H9 (cell line): ENCODE data around the gene ADRM1. TPM values are rescaled to one million over a fixed set of nuclear protein-coding genes. Genes with fewer than 3 reads are reported as not detected.

ENCODE experiments used
- DNase-seq: peaks from one replicate; pipeline ENCODE4 v3.0.0-alpha.2; 2017
- H2AFZ ChIP-seq: one replicate; pipeline ENCODE4 v1.6.1; 2013; ENCODE audit warnings: mild to moderate bottlenecking, low read length, control low read depth, moderate library complexity
- H2AK5ac ChIP-seq: 2 replicates; pipeline ENCODE4 v1.6.1; 2013; ENCODE audit warnings: low read length, control low read depth, mixed read lengths; ENCODE audit not compliant: insufficient read length
- H2BK120ac ChIP-seq: one replicate; pipeline ENCODE4 v1.6.1; 2013; ENCODE audit warnings: low read depth, mild to moderate bottlenecking, low read length, control low read depth, inconsistent platforms; ENCODE audit not compliant: poor library complexity, severe bottlenecking
- H2BK12ac ChIP-seq: 2 replicates; pipeline ENCODE4 v1.6.1; 2013; ENCODE audit warnings: low read length, control low read depth, mixed read lengths, low read depth; ENCODE audit not compliant: insufficient read length
- H2BK15ac ChIP-seq: 2 replicates; pipeline ENCODE4 v1.6.1; 2013; ENCODE audit warnings: low read depth, low read length, control low read depth
- H2BK20ac ChIP-seq: one replicate; pipeline ENCODE4 v1.6.1; 2013; ENCODE audit warnings: low read depth, mild to moderate bottlenecking, low read length, control low read depth, inconsistent platforms; ENCODE audit not compliant: poor library complexity, severe bottlenecking
- H2BK5ac ChIP-seq: 2 replicates; pipeline ENCODE4 v1.6.1; 2013; ENCODE audit warnings: low read length, control low read depth, mixed read lengths; ENCODE audit not compliant: insufficient read length
- H3K14ac ChIP-seq: 2 replicates; pipeline ENCODE4 v1.6.1; 2013; ENCODE audit warnings: low read length, control low read depth; ENCODE audit not compliant: insufficient read depth
- H3K18ac ChIP-seq: 2 replicates; pipeline ENCODE4 v1.6.1; 2013; ENCODE audit warnings: low read depth, mild to moderate bottlenecking, mixed read lengths, low read length, control low read depth; ENCODE audit not compliant: insufficient read length
- H3K23ac ChIP-seq: 2 replicates; pipeline ENCODE4 v1.6.1; 2013; ENCODE audit warnings: low read length, control low read depth, mixed read lengths, low read depth; ENCODE audit not compliant: insufficient read length
- H3K23me2 ChIP-seq: 2 replicates; pipeline ENCODE4 v1.6.1; 2013; ENCODE audit warnings: low read depth, mild to moderate bottlenecking, mixed read lengths, low read length, control low read depth; ENCODE audit not compliant: insufficient read length, poor library complexity, severe bottlenecking
- H3K27ac ChIP-seq: 2 replicates; pipeline ENCODE4 v1.5.1; 2013; ENCODE audit warnings: low read length, control low read depth, mixed read lengths, low read depth; ENCODE audit not compliant: insufficient read length
- H3K27me3 ChIP-seq: 2 replicates; pipeline ENCODE4 v1.6.1; 2013; ENCODE audit warnings: low read length, control low read depth, inconsistent platforms; ENCODE audit not compliant: insufficient read depth
- H3K4ac ChIP-seq: 2 replicates; pipeline ENCODE4 v1.6.1; 2013; ENCODE audit warnings: low read depth, mild to moderate bottlenecking, control low read depth, inconsistent platforms, low read length, moderate library complexity
- H3K4me1 ChIP-seq: 2 replicates; pipeline ENCODE4 v1.6.1; 2013; ENCODE audit warnings: low read length, control low read depth, inconsistent platforms; ENCODE audit not compliant: insufficient read depth
- H3K4me2 ChIP-seq: 2 replicates; pipeline ENCODE4 v1.6.1; 2013; ENCODE audit warnings: low read length, control low read depth, mixed read lengths; ENCODE audit not compliant: insufficient read length, insufficient read depth
- H3K56ac ChIP-seq: 2 replicates; pipeline ENCODE4 v1.6.1; 2013; ENCODE audit warnings: low read depth, mild to moderate bottlenecking, mixed read lengths, low read length, control low read depth; ENCODE audit not compliant: insufficient read length
- H3K79me1 ChIP-seq: 2 replicates; pipeline ENCODE4 v1.6.1; 2013; ENCODE audit warnings: low read depth, mild to moderate bottlenecking, moderate library complexity, low read length, control low read depth, inconsistent platforms; ENCODE audit not compliant: insufficient read depth, poor library complexity, severe bottlenecking
- H3K79me2 ChIP-seq: 2 replicates; pipeline ENCODE4 v1.6.1; 2013; ENCODE audit warnings: low read length, control low read depth, inconsistent platforms; ENCODE audit not compliant: insufficient read depth
- H3K9ac ChIP-seq: 2 replicates; pipeline ENCODE4 v1.6.1; 2013; ENCODE audit warnings: low read length, control low read depth, mixed read lengths; ENCODE audit not compliant: insufficient read length; ENCODE audit errors: extremely low read depth
- H3K9me3 ChIP-seq: one replicate; pipeline ENCODE4 v1.6.1; 2013; ENCODE audit warnings: low read depth, low read length, inconsistent platforms; ENCODE audit not compliant: control insufficient read depth
- H3T11ph ChIP-seq: one replicate; pipeline ENCODE4 v1.6.1; 2013; ENCODE audit warnings: mild to moderate bottlenecking, low read length, control low read depth, inconsistent platforms
- H4K20me1 ChIP-seq: one replicate; pipeline ENCODE4 v1.6.1; 2013; ENCODE audit not compliant: control insufficient read depth, insufficient read length, insufficient read depth
- H4K5ac ChIP-seq: 2 replicates; pipeline ENCODE4 v1.6.1; 2013; ENCODE audit warnings: low read depth, mild to moderate bottlenecking, mixed read lengths, low read length, control low read depth; ENCODE audit not compliant: insufficient read length
- H4K8ac ChIP-seq: replicated peaks from 2 replicates; pipeline ENCODE4 v1.6.1; 2013; ENCODE audit warnings: low read length, control low read depth, mixed read lengths, low read depth; ENCODE audit not compliant: insufficient read length
- H4K91ac ChIP-seq: 2 replicates; pipeline ENCODE4 v1.6.1; 2013; ENCODE audit warnings: low read depth, mild to moderate bottlenecking, moderate library complexity, mixed read lengths, low read length, control low read depth; ENCODE audit not compliant: insufficient read length
- H3K27ac Mint-ChIP-seq, 3 experiments: 2 replicates in 2 of 3; 3 replicates in 1 of 3; pipeline ENCODE4 v1.8.0; 2020 to 2021; ENCODE audit warnings: mixed read lengths in 3 of 3, mild to moderate bottlenecking in 1 of 3, moderate library complexity in 1 of 3
- H3K27me3 Mint-ChIP-seq: 2 replicates; pipeline ENCODE4 v1.8.0; 2021; ENCODE audit warnings: low read depth, mild to moderate bottlenecking, moderate library complexity, mixed read lengths
- H3K36me3 Mint-ChIP-seq, 3 experiments: 2 replicates in 2 of 3; 3 replicates in 1 of 3; pipeline ENCODE4 v1.8.0; 2020 to 2021; ENCODE audit warnings: low read depth in 3 of 3, mixed read lengths in 3 of 3; ENCODE audit not compliant: insufficient read depth in 1 of 3
- H3K4me1 Mint-ChIP-seq, 2 experiments: 2 replicates each; pipeline ENCODE4 v1.8.0; 2020; ENCODE audit warnings: mixed read lengths in 2 of 2
- H3K4me3 Mint-ChIP-seq, 2 experiments: 2 replicates in 1 of 2; 3 replicates in 1 of 2; pipeline ENCODE4 v1.8.0; 2020 to 2021; ENCODE audit warnings: mild to moderate bottlenecking in 2 of 2, mixed read lengths in 2 of 2, moderate library complexity in 1 of 2
- H3K9me3 Mint-ChIP-seq, 2 experiments: 2 replicates in 1 of 2; 3 replicates in 1 of 2; pipeline ENCODE4 v1.8.0; 2020; ENCODE audit warnings: mild to moderate bottlenecking in 2 of 2, mixed read lengths in 2 of 2, moderate library complexity in 1 of 2
- WGBS: extraction: QIAGEN DNeasy Blood & Tissue Kit; methylation state at CpG from one replicate; pipeline ENCODE4 v1.1.7; 2013; ENCODE audit warnings: missing lambda C conversion rate, low lambda C conversion rate, mixed read lengths; ENCODE audit not compliant: insufficient read length; ENCODE audit errors: extremely low coverage; 5-methylcytosine and 5-hydroxymethylcytosine counted together
- total RNA-seq: library from RNA; stranded (reverse); gene quantifications from 2 replicates; pipeline ENCODE4 v1.2.1, GENCODE V29; 2021
- TF ChIP-seq, protein P1 (sequence below): fragments of 200-600 bp; sonication (generic); conservative IDR thresholded peaks from 3 replicates; pipeline ENCODE4 v1.8.0; 2021; ENCODE audit warnings: antibody characterized with exemption, mild to moderate bottlenecking

ADRM1 gene
- total RNA-seq, 1 experiment from 2014 or later: 153 TPM

DNA sequence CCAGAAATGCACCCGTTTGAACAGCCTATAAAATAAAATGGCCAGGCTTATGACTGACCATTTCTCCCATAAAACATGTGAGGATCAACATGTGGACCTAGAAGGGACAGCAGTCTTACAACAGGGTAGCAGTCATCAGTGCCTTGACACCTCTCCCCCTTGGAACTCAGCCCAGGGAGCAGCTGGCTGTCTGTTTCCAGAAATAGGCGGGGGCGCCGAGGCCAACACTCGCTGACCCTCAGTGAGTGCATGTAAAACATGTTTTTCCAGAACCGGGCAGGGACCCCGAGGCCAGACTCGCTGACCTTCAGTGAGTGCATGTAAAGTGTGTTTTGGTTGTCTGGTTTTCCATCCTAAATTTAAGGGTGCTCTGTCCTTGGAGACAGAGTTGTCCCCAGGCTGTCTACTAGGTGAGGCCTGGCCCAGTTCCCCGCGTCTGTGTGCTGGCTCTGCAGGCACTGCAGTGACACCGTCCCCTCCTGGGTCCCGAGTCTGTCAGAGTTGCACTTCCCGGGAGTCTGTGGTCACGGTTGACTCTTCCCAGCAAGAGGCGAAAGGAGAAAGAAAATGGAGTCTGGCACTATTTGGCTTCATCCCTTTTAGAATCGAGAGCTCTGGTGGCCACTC is 19.8 kb upstream of the ADRM1 start:
- Mint-ChIP-seq H3K9me3 (no peaks in the 10 kb centered on the region; a peak in 1 of 5 replicates), H3K27me3 (no peaks in the 10 kb centered on the region), H3K4me1 (no peaks in the 10 kb centered on the region), H3K27ac (peak overlapping the region in 1 of 3 experiments; percentile 28; a peak in 2 of 7 replicates), H3K4me3 (no peak overlapping the region), H3K36me3 (peaks cover 15 to 68% (median 64%) of the 10 kb centered on the region in 3 experiments; a peak in 6 of 7 replicates)
- Histone ChIP-seq H3K4ac (no peak overlapping the region), H3K56ac (no peak overlapping the region), H3K27me3 (no peaks in the 10 kb centered on the region), H2BK120ac (no peak overlapping the region), H4K5ac (no peak overlapping the region), H2BK12ac (no peak overlapping the region), H3K9me3 (no peaks in the 10 kb centered on the region), H3T11ph (no peak overlapping the region), H2AFZ (no peak overlapping the region), H2BK20ac (no peak overlapping the region), H3K79me2 (no peaks in the 10 kb centered on the region), H3K9ac (no peak overlapping the region), H4K8ac (no peak overlapping the region), H2BK5ac (no peak overlapping the region), H2AK5ac (no peak overlapping the region), H4K91ac (no peak overlapping the region), H3K27ac (no peak overlapping the region), H3K18ac (no peak overlapping the region), H3K4me1 (no peaks in the 10 kb centered on the region), H2BK15ac (no peak overlapping the region), H3K23ac (no peak overlapping the region), H3K23me2 (no peaks in the 10 kb centered on the region), H3K14ac (no peak overlapping the region), H3K4me2 (no peak overlapping the region), H4K20me1 (no peaks in the 10 kb centered on the region), H3K79me1 (no peaks in the 10 kb centered on the region)
- no CpG with 5 or more reads among the region's 16 CpGs for WGBS
- TF ChIP-seq, protein P1, sequence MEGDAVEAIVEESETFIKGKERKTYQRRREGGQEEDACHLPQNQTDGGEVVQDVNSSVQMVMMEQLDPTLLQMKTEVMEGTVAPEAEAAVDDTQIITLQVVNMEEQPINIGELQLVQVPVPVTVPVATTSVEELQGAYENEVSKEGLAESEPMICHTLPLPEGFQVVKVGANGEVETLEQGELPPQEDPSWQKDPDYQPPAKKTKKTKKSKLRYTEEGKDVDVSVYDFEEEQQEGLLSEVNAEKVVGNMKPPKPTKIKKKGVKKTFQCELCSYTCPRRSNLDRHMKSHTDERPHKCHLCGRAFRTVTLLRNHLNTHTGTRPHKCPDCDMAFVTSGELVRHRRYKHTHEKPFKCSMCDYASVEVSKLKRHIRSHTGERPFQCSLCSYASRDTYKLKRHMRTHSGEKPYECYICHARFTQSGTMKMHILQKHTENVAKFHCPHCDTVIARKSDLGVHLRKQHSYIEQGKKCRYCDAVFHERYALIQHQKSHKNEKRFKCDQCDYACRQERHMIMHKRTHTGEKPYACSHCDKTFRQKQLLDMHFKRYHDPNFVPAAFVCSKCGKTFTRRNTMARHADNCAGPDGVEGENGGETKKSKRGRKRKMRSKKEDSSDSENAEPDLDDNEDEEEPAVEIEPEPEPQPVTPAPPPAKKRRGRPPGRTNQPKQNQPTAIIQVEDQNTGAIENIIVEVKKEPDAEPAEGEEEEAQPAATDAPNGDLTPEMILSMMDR: no peak
- DNase-seq: no peak
